Liver (tissue), 9 donors: Measurements from ENCODE around the gene TMEM200A. TPM values are rescaled to one million over a fixed set of nuclear protein-coding genes. Genes with fewer than 3 reads are reported as not detected.

Experiments used
- DNase-seq: peaks from one replicate; pipeline ENCODE4 v3.0.0-alpha.2; 2017; ENCODE audit warnings: low spot score
- H3K27ac ChIP-seq, 2 donors: one replicate each; pipeline ENCODE4 v1.7.0; 2013; ENCODE audit warnings: inconsistent platforms in 2 of 2, low read length in 2 of 2, control low read depth in 1 of 2, low read depth in 1 of 2, mild to moderate bottlenecking in 1 of 2
- H3K27me3 ChIP-seq, 4 donors: one replicate each; pipeline versions ENCODE4 v1.6.1 to v1.7.0; 2013; ENCODE audit warnings: low read length in 3 of 4, inconsistent platforms in 1 of 4, mild to moderate bottlenecking in 1 of 4, moderate library complexity in 1 of 4; ENCODE audit not compliant: control insufficient read depth in 4 of 4, insufficient read depth in 4 of 4
- H3K36me3 ChIP-seq, 4 donors: one replicate each; pipeline versions ENCODE4 v1.6.1 to v1.7.0; 2013; ENCODE audit warnings: low read length in 3 of 4, mild to moderate bottlenecking in 3 of 4, low read depth in 1 of 4, moderate library complexity in 1 of 4; ENCODE audit not compliant: control insufficient read depth in 4 of 4, insufficient read depth in 3 of 4
- H3K4me1 ChIP-seq, 4 donors: one replicate each; pipeline versions ENCODE4 v1.6.1 to v1.7.0; 2013; ENCODE audit warnings: low read length in 3 of 4, mild to moderate bottlenecking in 3 of 4, moderate library complexity in 1 of 4; ENCODE audit not compliant: control insufficient read depth in 4 of 4, insufficient read depth in 4 of 4
- H3K4me3 ChIP-seq, 3 donors: one replicate each; pipeline versions ENCODE4 v1.6.1 to v1.7.0; 2013; ENCODE audit warnings: low read length in 3 of 3, control low read depth in 1 of 3, low read depth in 1 of 3, mild to moderate bottlenecking in 1 of 3
- H3K9ac ChIP-seq, 2 donors: one replicate each; pipeline ENCODE4 v1.7.0; 2013; ENCODE audit warnings: low read length in 2 of 2, mild to moderate bottlenecking in 2 of 2, moderate library complexity in 2 of 2, control low read depth in 1 of 2, low read depth in 1 of 2
- H3K9me3 ChIP-seq, 4 donors: one replicate each; pipeline versions ENCODE4 v1.6.1 to v1.7.0; 2013; ENCODE audit warnings: low read length in 3 of 4; ENCODE audit not compliant: control insufficient read depth in 4 of 4
- EGR1 ChIP-seq, 2 donors: IDR thresholded peaks; 2 replicates each; pipeline ENCODE4 v1.6.1; 2016 to 2018; ENCODE audit warnings: antibody characterized with exemption in 2 of 2, low read depth in 2 of 2
- FOXA1 ChIP-seq: IDR thresholded peaks from 2 replicates; pipeline ENCODE4 v1.6.1; 2016; ENCODE audit warnings: antibody characterized with exemption
- GABPA ChIP-seq, 2 donors: IDR thresholded peaks in 1 of 2; conservative IDR thresholded peaks in 1 of 2; 2 replicates each; pipeline ENCODE4 v1.6.1; 2016; ENCODE audit warnings: antibody characterized with exemption in 2 of 2, mild to moderate bottlenecking in 1 of 2, moderate library complexity in 1 of 2
- HNF4A ChIP-seq, 2 donors: conservative IDR thresholded peaks; 2 replicates each; pipeline ENCODE4 v1.6.1; 2016; ENCODE audit warnings: antibody characterized with exemption in 2 of 2, mild to moderate bottlenecking in 2 of 2
- HNF4G ChIP-seq: IDR thresholded peaks from 2 replicates; pipeline ENCODE4 v1.6.1; 2016; ENCODE audit warnings: antibody characterized with exemption
- JUND ChIP-seq, 2 donors: IDR thresholded peaks; 2 replicates each; pipeline ENCODE4 v1.6.1; 2016; ENCODE audit warnings: antibody characterized with exemption in 2 of 2
- MAX ChIP-seq: IDR thresholded peaks from 2 replicates; pipeline ENCODE4 v1.6.1; 2016; ENCODE audit warnings: antibody characterized with exemption
- NR2F2 ChIP-seq: IDR thresholded peaks from 2 replicates; pipeline ENCODE4 v1.6.1; 2016; ENCODE audit warnings: antibody characterized with exemption
- RAD21 ChIP-seq, 2 donors: IDR thresholded peaks; 2 replicates each; pipeline ENCODE4 v1.6.1; 2016; ENCODE audit warnings: antibody characterized with exemption in 2 of 2, mild to moderate bottlenecking in 2 of 2
- RXRA ChIP-seq, 2 donors: IDR thresholded peaks; 2 replicates each; pipeline ENCODE4 v1.6.1; 2017 to 2018; ENCODE audit warnings: antibody characterized with exemption in 2 of 2, mild to moderate bottlenecking in 1 of 2
- SP1 ChIP-seq: IDR thresholded peaks from 2 replicates; pipeline ENCODE4 v1.6.1; 2018; ENCODE audit warnings: antibody characterized with exemption, mild to moderate bottlenecking
- TAF1 ChIP-seq: conservative IDR thresholded peaks from 2 replicates; pipeline ENCODE4 v1.6.1; 2016; ENCODE audit warnings: antibody characterized with exemption, mild to moderate bottlenecking
- YY1 ChIP-seq: IDR thresholded peaks from 2 replicates; pipeline ENCODE4 v1.6.1; 2016; ENCODE audit warnings: antibody characterized with exemption, mild to moderate bottlenecking
- WGBS: extraction: QIAGEN DNeasy Blood & Tissue Kit; methylation state at CpG from one replicate; pipeline ENCODE4 v1.1.7; 2013; 5-methylcytosine and 5-hydroxymethylcytosine counted together
- polyA plus RNA-seq, 2 donors: library from polyadenylated mRNA; stranded (reverse) in 1 of 2; unstranded in 1 of 2; fragments of 200-250 nt in 1 of 2; fragments of >200 nt in 1 of 2; fragmentation: Nextera tagmentation in 1 of 2; extraction: Ambion mirVana in 1 of 2; gene quantifications; one replicate each; pipeline versions ENCODE4 v1.2.1 to v1.2.3, GENCODE V29; 2013 to 2015
- total RNA-seq, 2 donors: library from RNA; depleted of rRNA; stranded (reverse); fragments of >200 nt; gene quantifications; one replicate each; pipeline ENCODE4 v1.2.3, GENCODE V29; 2014
- TF ChIP-seq, protein P1 (sequence below): IDR thresholded peaks from 2 replicates; pipeline ENCODE4 v1.6.1; 2016; ENCODE audit warnings: antibody characterized with exemption
- TF ChIP-seq, protein P2 (sequence below): IDR thresholded peaks from 2 replicates; pipeline ENCODE4 v1.6.1; 2016; ENCODE audit warnings: antibody characterized with exemption, mild to moderate bottlenecking
- TF ChIP-seq, protein P3 (sequence below): fragments of 150-350 bp; IDR thresholded peaks from 2 replicates; pipeline ENCODE4 v1.5.1; 2017; ENCODE audit warnings: improper control_type of control experiment, low read depth, low read length; ENCODE audit not compliant: missing input control
- TF ChIP-seq, protein P4 (sequence below): IDR thresholded peaks from 2 replicates; pipeline ENCODE4 v1.6.1; 2016; ENCODE audit warnings: antibody characterized with exemption
- donor health status: healthy.
- donor health status: healthy.
- donor health status: healthy.
- donor health status: healthy.
- donor health status: healthy.

TMEM200A gene
- total and polyA plus RNA-seq, 4 donors = 0.08 to 0.33 (median 0.09) TPM

GRCh38 chr6:130423044-130423443, 57.2 kb downstream of the TMEM200A start:
- peaks cover 0 to 11% (median 7%) of the 10 kb centered on the region in 4 donors for H3K4me1 ChIP-seq
- no peaks in the 10 kb centered on the region for H3K27me3 ChIP-seq
- DNase-seq = no peak
- no peak overlapping the region for H3K4me3 ChIP-seq
- no peaks in the 10 kb centered on the region for H3K36me3 ChIP-seq
- TF ChIP-seq TAF1 (no peak), GABPA (IDR thresholded peaks at IDR 0.05 in 1 of 2, conservative IDR thresholded peaks at IDR 0.05 in 1 of 2) (no peak)
- no peak overlapping the region for H3K9ac ChIP-seq
- 96% methylated on average over 3 of the region's 3 CpGs for WGBS
- no peaks in the 10 kb centered on the region for H3K9me3 ChIP-seq
- H3K27ac ChIP-seq = no peak overlapping the region

DNA sequence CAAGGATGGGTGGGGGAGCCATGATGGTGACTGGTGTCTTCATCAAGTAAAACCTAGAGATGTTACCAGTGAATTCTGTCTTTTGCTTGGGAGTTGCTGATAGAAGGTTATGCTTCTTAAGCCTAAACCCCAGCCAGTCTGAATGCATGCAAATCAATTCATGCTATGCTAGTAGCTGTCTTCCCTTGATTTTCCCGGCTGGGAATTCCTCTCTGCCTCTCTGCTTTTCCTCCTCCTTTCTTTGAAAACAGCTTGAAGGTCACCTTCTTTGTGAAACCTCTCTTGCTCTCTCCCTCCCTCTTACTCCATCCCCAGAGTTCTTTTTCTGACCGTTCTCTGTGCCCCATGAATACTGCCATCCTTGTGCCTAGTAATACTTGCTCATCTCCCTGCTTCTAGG, 58.9 kb downstream of the TMEM200A start:
- Histone ChIP-seq H3K4me3 (no peak overlapping the region), H3K9me3 (no peaks in the 10 kb centered on the region), H3K9ac (no peak overlapping the region), H3K27me3 (no peaks in the 10 kb centered on the region), H3K4me1 (peaks cover 0 to 11% (median 7%) of the 10 kb centered on the region in 4 donors), H3K36me3 (no peaks in the 10 kb centered on the region), H3K27ac (no peak overlapping the region)
- WGBS = 68% methylated on average over 2 of the region's 2 CpGs
- TF ChIP-seq, protein P1, sequence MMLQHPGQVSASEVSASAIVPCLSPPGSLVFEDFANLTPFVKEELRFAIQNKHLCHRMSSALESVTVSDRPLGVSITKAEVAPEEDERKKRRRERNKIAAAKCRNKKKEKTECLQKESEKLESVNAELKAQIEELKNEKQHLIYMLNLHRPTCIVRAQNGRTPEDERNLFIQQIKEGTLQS = no peak
- no peak for TF ChIP-seq RAD21 (IDR thresholded peaks at IDR 0.05)
- TF ChIP-seq, protein P2, sequence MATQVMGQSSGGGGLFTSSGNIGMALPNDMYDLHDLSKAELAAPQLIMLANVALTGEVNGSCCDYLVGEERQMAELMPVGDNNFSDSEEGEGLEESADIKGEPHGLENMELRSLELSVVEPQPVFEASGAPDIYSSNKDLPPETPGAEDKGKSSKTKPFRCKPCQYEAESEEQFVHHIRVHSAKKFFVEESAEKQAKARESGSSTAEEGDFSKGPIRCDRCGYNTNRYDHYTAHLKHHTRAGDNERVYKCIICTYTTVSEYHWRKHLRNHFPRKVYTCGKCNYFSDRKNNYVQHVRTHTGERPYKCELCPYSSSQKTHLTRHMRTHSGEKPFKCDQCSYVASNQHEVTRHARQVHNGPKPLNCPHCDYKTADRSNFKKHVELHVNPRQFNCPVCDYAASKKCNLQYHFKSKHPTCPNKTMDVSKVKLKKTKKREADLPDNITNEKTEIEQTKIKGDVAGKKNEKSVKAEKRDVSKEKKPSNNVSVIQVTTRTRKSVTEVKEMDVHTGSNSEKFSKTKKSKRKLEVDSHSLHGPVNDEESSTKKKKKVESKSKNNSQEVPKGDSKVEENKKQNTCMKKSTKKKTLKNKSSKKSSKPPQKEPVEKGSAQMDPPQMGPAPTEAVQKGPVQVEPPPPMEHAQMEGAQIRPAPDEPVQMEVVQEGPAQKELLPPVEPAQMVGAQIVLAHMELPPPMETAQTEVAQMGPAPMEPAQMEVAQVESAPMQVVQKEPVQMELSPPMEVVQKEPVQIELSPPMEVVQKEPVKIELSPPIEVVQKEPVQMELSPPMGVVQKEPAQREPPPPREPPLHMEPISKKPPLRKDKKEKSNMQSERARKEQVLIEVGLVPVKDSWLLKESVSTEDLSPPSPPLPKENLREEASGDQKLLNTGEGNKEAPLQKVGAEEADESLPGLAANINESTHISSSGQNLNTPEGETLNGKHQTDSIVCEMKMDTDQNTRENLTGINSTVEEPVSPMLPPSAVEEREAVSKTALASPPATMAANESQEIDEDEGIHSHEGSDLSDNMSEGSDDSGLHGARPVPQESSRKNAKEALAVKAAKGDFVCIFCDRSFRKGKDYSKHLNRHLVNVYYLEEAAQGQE = no peak
- no peak for TF ChIP-seq TAF1
- no peak for TF ChIP-seq MAX
- no peak for TF ChIP-seq EGR1 (IDR thresholded peaks at IDR 0.05; ENCODE audit: low read depth in 2 of 2)
- TF ChIP-seq YY1 = no peak
- no peak for TF ChIP-seq NR2F2
- no peak for TF ChIP-seq GABPA (IDR thresholded peaks at IDR 0.05 in 1 of 2, conservative IDR thresholded peaks at IDR 0.05 in 1 of 2)
- TF ChIP-seq JUND (IDR thresholded peaks at IDR 0.05) = no peak
- no peak for TF ChIP-seq SP1
- TF ChIP-seq FOXA1 = no peak
- no peak for TF ChIP-seq HNF4G
- TF ChIP-seq, protein P3, sequence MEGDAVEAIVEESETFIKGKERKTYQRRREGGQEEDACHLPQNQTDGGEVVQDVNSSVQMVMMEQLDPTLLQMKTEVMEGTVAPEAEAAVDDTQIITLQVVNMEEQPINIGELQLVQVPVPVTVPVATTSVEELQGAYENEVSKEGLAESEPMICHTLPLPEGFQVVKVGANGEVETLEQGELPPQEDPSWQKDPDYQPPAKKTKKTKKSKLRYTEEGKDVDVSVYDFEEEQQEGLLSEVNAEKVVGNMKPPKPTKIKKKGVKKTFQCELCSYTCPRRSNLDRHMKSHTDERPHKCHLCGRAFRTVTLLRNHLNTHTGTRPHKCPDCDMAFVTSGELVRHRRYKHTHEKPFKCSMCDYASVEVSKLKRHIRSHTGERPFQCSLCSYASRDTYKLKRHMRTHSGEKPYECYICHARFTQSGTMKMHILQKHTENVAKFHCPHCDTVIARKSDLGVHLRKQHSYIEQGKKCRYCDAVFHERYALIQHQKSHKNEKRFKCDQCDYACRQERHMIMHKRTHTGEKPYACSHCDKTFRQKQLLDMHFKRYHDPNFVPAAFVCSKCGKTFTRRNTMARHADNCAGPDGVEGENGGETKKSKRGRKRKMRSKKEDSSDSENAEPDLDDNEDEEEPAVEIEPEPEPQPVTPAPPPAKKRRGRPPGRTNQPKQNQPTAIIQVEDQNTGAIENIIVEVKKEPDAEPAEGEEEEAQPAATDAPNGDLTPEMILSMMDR = no peak
- no peak for TF ChIP-seq HNF4A (conservative IDR thresholded peaks at IDR 0.05)
- no peak for TF ChIP-seq RXRA (IDR thresholded peaks at IDR 0.05)
- TF ChIP-seq, protein P4, sequence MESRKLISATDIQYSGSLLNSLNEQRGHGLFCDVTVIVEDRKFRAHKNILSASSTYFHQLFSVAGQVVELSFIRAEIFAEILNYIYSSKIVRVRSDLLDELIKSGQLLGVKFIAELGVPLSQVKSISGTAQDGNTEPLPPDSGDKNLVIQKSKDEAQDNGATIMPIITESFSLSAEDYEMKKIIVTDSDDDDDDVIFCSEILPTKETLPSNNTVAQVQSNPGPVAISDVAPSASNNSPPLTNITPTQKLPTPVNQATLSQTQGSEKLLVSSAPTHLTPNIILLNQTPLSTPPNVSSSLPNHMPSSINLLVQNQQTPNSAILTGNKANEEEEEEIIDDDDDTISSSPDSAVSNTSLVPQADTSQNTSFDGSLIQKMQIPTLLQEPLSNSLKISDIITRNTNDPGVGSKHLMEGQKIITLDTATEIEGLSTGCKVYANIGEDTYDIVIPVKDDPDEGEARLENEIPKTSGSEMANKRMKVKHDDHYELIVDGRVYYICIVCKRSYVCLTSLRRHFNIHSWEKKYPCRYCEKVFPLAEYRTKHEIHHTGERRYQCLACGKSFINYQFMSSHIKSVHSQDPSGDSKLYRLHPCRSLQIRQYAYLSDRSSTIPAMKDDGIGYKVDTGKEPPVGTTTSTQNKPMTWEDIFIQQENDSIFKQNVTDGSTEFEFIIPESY = no peak
- no peak for DNase-seq
